Activated T-helper 1 cell treated with anti-CD3 and anti-CD28 coated beads, Interleukin-12 subunit alpha, Interleukin-12 subunit beta, Interleukin-2, Interleukin-4 antibody, amounts not matched to agents 30 ng/mL and 10 ng/mL and 1 ng/mL, durations not matched to agents 14 hours and 24 hours and 36 hours (primary cell): Measurements from ENCODE around the gene GPR3. TPM values are rescaled to one million over a fixed set of nuclear protein-coding genes. Genes with fewer than 3 reads are reported as not detected.

Experiments
- DNase-seq: peaks from one replicate; pipeline ENCODE4 v3.0.0; 2021; ENCODE audit warnings: low spot score
- H3K27ac Mint-ChIP-seq: one replicate; pipeline ENCODE4 v1.8.0; 2021; ENCODE audit warnings: mild to moderate bottlenecking, mixed read lengths
- H3K27me3 Mint-ChIP-seq: one replicate; pipeline ENCODE4 v1.8.0; 2022; ENCODE audit warnings: mild to moderate bottlenecking, moderate library complexity, mixed read lengths; ENCODE audit not compliant: insufficient read depth
- H3K36me3 Mint-ChIP-seq: one replicate; pipeline ENCODE4 v1.8.0; 2021; ENCODE audit warnings: low read depth, mixed read lengths
- H3K4me1 Mint-ChIP-seq: one replicate; pipeline ENCODE4 v1.8.0; 2021; ENCODE audit warnings: low read depth, mixed read lengths
- H3K4me3 Mint-ChIP-seq: one replicate; pipeline ENCODE4 v1.8.0; 2021; ENCODE audit warnings: mild to moderate bottlenecking, moderate library complexity, mixed read lengths
- H3K9me3 Mint-ChIP-seq: one replicate; pipeline ENCODE4 v1.8.0; 2021; ENCODE audit warnings: mixed read lengths
- intact Hi-C: fragments of 100-400 bp; cut with micrococcal nuclease; formaldehyde crosslinking; loops from one replicate; pipeline ENCODE4 v1.15.1; 2024
- total RNA-seq: library from RNA; stranded (reverse); gene quantifications from 2 replicates; pipeline ENCODE4 v1.2.3, GENCODE V29; 2022

The GPR3 gene, protein sequence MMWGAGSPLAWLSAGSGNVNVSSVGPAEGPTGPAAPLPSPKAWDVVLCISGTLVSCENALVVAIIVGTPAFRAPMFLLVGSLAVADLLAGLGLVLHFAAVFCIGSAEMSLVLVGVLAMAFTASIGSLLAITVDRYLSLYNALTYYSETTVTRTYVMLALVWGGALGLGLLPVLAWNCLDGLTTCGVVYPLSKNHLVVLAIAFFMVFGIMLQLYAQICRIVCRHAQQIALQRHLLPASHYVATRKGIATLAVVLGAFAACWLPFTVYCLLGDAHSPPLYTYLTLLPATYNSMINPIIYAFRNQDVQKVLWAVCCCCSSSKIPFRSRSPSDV
- total RNA-seq, result 3.2 and 4.0 TPM in 2 replicates

- Mint-ChIP-seq H3K9me3 (no peaks in the 10 kb centered on the region), H3K27me3 (peaks cover 12% of the 10 kb centered on the region), H3K27ac (peak within 1 kb of the TSS; percentile 93), H3K4me3 (peak within 1 kb of the TSS; percentile 82), H3K4me1 (peaks cover 12% of the 10 kb centered on the region), H3K36me3 (no peaks in the 10 kb centered on the region)
- intact Hi-C loops, result loop anchor here (1.0 to 10.0 kb wide), 7 partner anchors 27 to 333 kb away; partner anchors contain the start of genes FAM76A, TMEM222 and WDTC1
- DNase-seq, result peak; percentile 91
Observed at GRCh38 chr1:27392096-27392777, at the start of gene GPR3. Gene GPR3, plus strand, starts transcription at chr1:27392622. Its CDS starts 1,177 bp downstream, at chr1:27393799.

DNA sequence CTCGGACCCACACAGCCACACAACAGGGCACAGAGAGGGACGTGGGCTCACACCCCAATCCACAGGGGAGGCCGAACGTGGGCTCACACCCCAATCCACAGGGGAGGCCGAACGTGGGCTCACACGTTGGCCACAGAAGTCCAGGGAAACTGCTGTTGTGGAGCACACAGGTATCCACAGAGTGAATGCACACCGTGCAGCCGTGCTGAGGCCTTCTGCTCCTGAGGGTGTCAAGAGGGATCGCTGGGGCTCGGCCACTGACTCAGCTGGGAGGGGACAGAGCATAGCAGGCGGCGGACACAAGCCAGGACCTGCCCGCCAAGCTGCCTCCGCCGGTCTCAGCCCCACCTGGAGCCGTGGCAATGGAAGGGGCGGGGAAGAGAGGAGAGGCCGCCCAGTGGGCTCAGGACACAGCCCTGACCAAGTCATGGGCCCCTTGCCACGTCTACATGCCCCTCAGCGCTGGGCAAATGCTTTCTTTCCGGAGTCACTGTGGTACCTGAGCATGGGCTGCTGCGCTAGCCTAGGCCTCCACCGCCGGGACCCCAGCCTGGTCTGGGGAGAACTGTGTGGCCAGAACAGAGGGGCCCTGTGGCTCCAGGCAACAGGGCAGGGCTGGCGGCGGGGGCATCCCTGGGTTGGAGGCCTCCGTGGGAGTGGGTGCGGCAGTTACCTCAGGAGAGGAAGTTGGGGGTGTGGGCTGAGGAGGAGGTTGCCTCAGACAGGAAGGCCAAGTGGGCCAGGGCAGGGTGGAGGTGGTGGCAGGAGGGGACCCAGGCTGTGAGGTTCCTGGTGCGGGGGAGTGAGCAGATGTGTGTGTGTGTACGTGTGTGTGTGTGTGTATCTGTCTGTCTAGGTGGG, 49.4 kb upstream of the GPR3 start:
- Mint-ChIP-seq H3K27ac (peak overlapping the region; percentile 99), H3K4me1 (peaks cover 59% of the 10 kb centered on the region), H3K4me3 (peak overlapping the region; percentile 93), H3K9me3 (no peaks in the 10 kb centered on the region), H3K27me3 (no peaks in the 10 kb centered on the region), H3K36me3 (peaks cover 26% of the 10 kb centered on the region)
- intact Hi-C loops, result loop anchor here (1.0 to 5.0 kb wide), 2 partner anchors 14 to 1209 kb away; partner anchors contain the start of gene TRNAU1AP
- DNase-seq, result peak; percentile 72

DNA sequence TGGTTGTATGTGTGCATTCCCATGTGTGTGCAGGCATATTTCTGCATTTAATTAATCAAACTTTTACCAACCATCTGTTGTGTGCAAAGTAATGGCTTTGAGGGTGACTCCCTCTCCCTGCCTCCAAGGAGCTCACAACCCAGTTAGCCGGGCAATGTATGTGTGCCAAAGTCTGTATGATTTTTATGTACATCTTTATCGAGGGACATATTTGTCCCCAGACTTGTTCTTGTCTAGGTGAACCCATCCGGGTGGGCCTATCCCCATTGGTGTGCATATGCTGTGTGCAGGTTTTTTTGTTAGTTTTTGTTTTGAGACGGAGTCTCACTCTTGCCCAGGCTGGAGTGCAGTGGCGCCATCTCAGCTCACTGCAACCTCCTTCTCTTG, 48.8 kb upstream of the GPR3 start:
- Mint-ChIP-seq H3K27me3 (no peaks in the 10 kb centered on the region), H3K4me1 (peaks cover 59% of the 10 kb centered on the region), H3K4me3 (peak overlapping the region; percentile 93), H3K36me3 (peaks cover 28% of the 10 kb centered on the region), H3K9me3 (no peaks in the 10 kb centered on the region), H3K27ac (peak overlapping the region; percentile 99)
- intact Hi-C loops, result loop anchor here (5.0 kb wide), 1 partner anchor 1209 kb away; the partner anchor contains the start of gene TRNAU1AP
- no peak for DNase-seq

GRCh38 chr1:27345272-27345671, 47.1 kb upstream of the GPR3 start:
- H3K36me3 Mint-ChIP-seq, result peaks cover 19% of the 10 kb centered on the region
- no peak overlapping the region for H3K4me3 Mint-ChIP-seq
- no peak for DNase-seq
- no peaks in the 10 kb centered on the region for H3K9me3 Mint-ChIP-seq
- intact Hi-C loops, result no loop called here
- H3K27ac Mint-ChIP-seq, result no peak overlapping the region
- H3K4me1 Mint-ChIP-seq, result peaks cover 43% of the 10 kb centered on the region
- no peaks in the 10 kb centered on the region for H3K27me3 Mint-ChIP-seq

DNA sequence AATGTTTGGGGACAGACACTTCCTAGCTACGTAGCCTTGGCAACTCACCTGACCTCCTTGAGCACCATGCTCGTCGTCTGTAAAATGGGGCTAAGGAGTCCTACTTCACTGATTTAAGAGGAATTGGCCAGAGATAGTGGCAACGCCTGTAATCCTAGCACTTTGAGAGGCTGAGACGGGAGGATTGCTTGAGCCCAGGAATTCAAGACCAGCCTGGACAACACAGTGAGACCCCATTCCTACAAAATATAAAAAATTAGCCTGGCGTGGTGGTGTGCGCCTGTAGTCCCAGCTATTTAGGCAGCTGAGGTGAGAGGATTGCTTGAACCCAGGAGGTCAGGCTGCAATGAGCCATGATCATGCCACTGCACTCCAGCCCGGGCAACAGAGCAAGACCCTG, 46.1 kb upstream of the GPR3 start:
- DNase-seq, result no peak
- Mint-ChIP-seq H3K9me3 (no peaks in the 10 kb centered on the region), H3K36me3 (peaks cover 19% of the 10 kb centered on the region), H3K4me3 (no peak overlapping the region), H3K27ac (peak overlapping the region; percentile 1), H3K4me1 (peaks cover 32% of the 10 kb centered on the region), H3K27me3 (no peaks in the 10 kb centered on the region)
- intact Hi-C loops, result no loop called here

- Mint-ChIP-seq H3K4me1 (peaks cover 25% of the 10 kb centered on the region), H3K27me3 (no peaks in the 10 kb centered on the region), H3K27ac (no peak overlapping the region), H3K4me3 (no peak overlapping the region), H3K9me3 (no peaks in the 10 kb centered on the region), H3K36me3 (peaks cover 22% of the 10 kb centered on the region)
- DNase-seq, result no peak
- intact Hi-C loops, result no loop called here
Observed at GRCh38 chr1:27346991-27347624, 45.3 kb upstream of the GPR3 start.

DNA sequence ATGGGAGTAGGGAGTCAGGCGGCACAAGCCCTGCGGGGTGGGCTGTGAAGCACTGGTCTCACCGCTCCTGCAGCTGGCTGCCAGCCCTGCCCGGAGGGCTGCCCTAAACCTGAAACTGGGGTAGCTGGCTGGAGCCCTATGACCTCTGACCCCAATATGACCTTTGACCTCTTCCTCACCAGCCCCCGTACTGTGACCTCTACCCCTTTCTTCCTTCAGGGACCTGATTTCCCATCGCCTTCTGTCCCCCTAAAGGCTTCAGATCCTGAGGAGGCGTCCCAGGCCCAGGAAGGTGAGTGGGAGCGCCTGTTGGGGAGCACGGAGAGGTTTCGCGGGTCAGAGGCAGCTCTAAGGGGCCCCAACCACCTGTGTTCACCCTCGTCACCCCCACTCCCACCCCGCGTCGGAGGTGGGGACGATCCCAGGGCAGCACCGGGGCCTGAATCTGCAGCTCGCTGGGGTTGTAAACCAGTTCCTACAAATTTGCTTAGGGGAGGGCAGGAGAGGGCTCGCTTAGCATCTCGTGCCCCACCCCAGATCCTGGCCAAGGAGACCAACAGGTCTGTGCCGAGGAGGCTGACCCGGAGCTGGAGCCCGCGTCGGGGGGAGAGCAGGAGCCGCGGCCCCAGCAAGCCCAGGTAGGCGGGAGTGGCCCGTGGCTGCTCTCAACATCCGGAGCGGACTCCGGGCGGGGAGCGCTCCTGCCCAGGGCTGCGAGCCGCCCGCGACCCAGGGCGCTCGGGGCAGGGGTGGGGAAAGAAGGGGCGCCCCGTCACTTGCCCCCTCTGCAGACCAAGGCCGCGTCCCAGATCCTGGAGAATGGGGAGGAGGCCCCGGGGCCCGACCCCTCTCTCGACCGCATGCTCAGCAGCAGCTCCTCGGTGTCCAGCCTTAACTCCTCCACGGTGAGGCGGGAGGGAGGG, 43.3 kb upstream of the GPR3 start:
- Mint-ChIP-seq H3K36me3 (peaks cover 19% of the 10 kb centered on the region), H3K9me3 (no peaks in the 10 kb centered on the region), H3K4me1 (peaks cover 5% of the 10 kb centered on the region), H3K4me3 (no peak overlapping the region), H3K27ac (no peak overlapping the region), H3K27me3 (no peaks in the 10 kb centered on the region)
- intact Hi-C loops, result no loop called here
- no peak for DNase-seq

DNA sequence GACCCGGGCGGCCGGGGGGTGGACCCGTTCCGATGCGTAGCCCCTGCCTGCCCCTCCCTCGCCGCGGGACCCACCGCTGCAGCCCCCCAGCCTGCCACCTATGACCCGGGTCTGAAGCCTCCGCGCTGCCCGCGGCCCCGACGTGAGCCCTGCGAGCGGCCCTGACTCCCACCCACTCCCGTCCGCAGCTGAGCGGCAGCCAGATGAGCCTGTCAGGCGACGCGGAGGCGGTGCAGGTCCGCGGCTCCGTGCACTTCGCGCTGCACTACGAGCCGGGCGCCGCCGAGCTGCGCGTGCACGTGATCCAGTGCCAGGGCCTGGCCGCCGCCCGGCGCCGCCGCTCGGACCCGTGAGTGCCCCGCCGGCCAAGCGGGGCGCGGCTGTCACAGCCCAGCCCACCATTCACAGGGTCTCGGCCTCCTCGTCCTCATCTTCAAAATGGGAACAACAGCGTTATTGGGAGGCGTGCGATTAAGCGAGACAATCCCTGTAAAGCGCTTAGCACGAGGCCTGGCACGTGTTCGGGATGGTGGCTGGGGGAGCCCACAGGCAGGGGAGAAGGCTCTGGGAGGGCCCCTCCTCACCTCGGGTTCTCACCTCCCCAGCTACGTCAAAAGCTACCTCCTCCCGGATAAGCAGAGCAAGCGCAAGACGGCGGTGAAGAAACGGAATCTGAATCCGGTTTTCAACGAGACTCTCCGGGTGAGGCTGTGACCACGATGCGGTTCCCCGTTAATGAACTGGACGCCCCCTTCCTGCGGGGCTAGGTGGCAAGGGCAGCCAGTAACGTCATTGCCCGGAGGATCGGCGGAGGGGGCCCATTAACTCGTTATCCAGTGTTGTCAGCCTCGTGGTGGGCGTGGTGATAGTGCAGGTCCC, 42.4 kb upstream of the GPR3 start:
- Mint-ChIP-seq H3K4me3 (no peak overlapping the region), H3K36me3 (peaks cover 19% of the 10 kb centered on the region), H3K27ac (no peak overlapping the region), H3K9me3 (no peaks in the 10 kb centered on the region), H3K27me3 (no peaks in the 10 kb centered on the region), H3K4me1 (peaks cover 4% of the 10 kb centered on the region)
- DNase-seq, result no peak
- intact Hi-C loops, result no loop called here

DNA sequence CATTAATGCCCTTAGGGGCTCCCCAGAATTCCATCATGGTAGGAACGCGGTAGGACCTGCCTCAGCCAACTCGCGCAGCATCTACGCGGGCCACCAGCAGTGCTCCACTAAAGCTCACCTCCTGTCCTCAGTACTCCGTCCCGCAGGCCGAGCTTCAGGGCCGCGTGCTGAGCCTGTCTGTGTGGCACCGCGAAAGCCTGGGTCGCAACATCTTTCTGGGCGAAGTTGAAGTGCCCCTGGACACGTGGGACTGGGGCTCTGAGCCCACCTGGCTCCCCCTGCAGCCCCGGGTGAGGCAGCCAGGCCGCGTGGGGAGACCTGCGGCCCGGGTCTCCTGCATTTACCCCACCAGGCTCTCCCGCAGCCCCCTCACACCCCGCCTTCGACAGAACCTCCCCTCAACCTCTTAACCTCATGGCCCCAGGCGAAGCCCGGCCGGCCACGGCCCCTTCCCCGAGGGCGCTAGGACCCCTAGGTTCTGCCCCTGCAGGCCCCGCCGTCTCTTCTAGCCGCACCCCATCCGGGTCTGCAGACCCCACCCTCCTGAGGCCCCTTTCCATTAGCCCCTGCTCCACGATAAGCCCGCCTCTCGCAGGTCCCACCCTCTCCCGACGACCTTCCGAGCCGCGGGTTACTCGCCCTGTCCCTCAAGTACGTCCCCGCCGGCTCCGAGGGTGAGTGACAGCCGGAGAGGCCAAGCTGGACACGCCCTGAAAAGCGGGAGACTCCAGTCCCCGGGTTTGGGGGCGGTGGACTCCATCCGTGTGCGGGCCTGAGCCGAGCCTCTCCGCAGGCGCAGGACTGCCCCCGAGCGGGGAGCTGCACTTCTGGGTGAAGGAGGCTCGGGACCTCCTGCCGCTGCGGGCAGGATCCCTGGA, 41.5 kb upstream of the GPR3 start:
- H3K4me1 Mint-ChIP-seq, result peaks cover 10% of the 10 kb centered on the region

DNA sequence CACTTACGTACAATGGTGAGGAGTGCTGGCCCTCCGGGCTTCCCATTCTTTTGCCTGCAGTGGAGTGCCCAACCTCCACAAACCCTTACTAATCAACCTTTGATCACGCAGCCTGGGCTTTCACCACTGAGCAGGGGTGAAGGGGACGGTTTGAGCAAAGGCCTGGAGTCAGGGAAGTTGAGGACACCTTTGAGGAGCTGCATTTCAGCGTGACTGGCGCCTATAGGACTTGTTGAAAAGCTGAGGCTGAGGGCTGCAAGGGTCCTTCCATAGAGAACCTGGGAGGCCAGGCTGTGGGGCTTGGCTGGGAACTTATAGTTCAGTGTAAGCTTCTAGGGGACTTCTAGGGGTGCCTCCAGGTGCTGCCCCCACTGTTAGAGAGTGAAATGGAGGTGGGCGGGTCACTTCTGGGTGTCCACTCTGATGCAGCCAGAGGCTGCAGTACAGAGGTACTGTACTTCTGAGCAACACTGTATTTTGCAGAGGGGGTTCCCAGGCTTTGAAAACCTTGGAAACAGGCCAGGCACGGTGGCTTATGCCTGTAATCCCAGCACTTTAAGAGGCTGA, 40.8 kb upstream of the GPR3 start:
- intact Hi-C loops, result no loop called here
- no peak overlapping the region for H3K27ac Mint-ChIP-seq

More for the DNA sequence above, 41.5 kb upstream of the GPR3 start:
- intact Hi-C loops, result no loop called here
- Mint-ChIP-seq H3K9me3 (no peaks in the 10 kb centered on the region), H3K27ac (no peak overlapping the region), H3K27me3 (no peaks in the 10 kb centered on the region), H3K4me3 (no peak overlapping the region), H3K36me3 (peaks cover 15% of the 10 kb centered on the region)
- DNase-seq, result no peak

More for the DNA sequence above, 40.8 kb upstream of the GPR3 start:
- peaks cover 5% of the 10 kb centered on the region for H3K4me1 Mint-ChIP-seq
- no peak for DNase-seq
- H3K27me3 Mint-ChIP-seq, result no peaks in the 10 kb centered on the region
- no peak overlapping the region for H3K4me3 Mint-ChIP-seq
- H3K9me3 Mint-ChIP-seq, result no peaks in the 10 kb centered on the region
- peaks cover 11% of the 10 kb centered on the region for H3K36me3 Mint-ChIP-seq
